D721Med (cell line): ENCODE results near the gene DPPA3.
A peak's percentile ranks its signal among the peaks of the same experiment; 100 is the strongest.
"Not testable (repeated sequence)": the region's sequence is repeated elsewhere in the genome, so short reads cannot be mapped to it uniquely, and the experiment has no call there.

Experiments used
- DNase-seq: peaks from one replicate; pipeline ENCODE4 v3.0.0; 2011; ENCODE audit warnings: low spot score; ENCODE audit not compliant: insufficient read length
- FAIRE-seq: peaks from 2 replicates; lab custom pipeline; 2011; peaks lifted over from hg19 to GRCh38; lab: Jason Lieb, UNC
- CTCF ChIP-seq: IDR thresholded peaks from 2 replicates; pipeline ENCODE4 v1.5.1; 2012; ENCODE audit warnings: mild to moderate bottlenecking, control low read depth; ENCODE audit not compliant: insufficient read depth; ENCODE audit errors: missing control alignments

DPPA3 gene

GRCh38 chr12:7711133-7711532 is at the start of gene DPPA3:
Gene DPPA3, plus strand, starts transcription at chr12:7711433. Its CDS starts 138 bp downstream, at chr12:7711571.
- no peak for TF ChIP-seq CTCF
- FAIRE-seq, result no peak
- DNase-seq, result no peak

GRCh38 chr12:7661741-7662140 is 49.5 kb upstream of the DPPA3 start:
- FAIRE-seq, result no peak
- no peak for DNase-seq
- no peak for TF ChIP-seq CTCF

- no peak for FAIRE-seq
- no peak for DNase-seq
- no peak for TF ChIP-seq CTCF
Observed at GRCh38 chr12:7666595-7666994, 44.6 kb upstream of the DPPA3 start.

- DNase-seq, result no peak
- TF ChIP-seq CTCF, result no peak
- FAIRE-seq, result no peak
Observed at GRCh38 chr12:7667125-7667524, 44.1 kb upstream of the DPPA3 start.

GRCh38 chr12:7668171-7668570 is 43.1 kb upstream of the DPPA3 start:
- no peak for TF ChIP-seq CTCF
- DNase-seq, result no peak
- no peak for FAIRE-seq

- not testable (repeated sequence) for DNase-seq, FAIRE-seq
Observed at GRCh38 chr12:7675455-7675854, 35.8 kb upstream of the DPPA3 start.

- not testable (repeated sequence) for FAIRE-seq, DNase-seq
- TF ChIP-seq CTCF, result peak; percentile 47
Observed at GRCh38 chr12:7677432-7677888, 33.8 kb upstream of the DPPA3 start.

- DNase-seq (no peak), FAIRE-seq (no peak)
- no peak for TF ChIP-seq CTCF
Observed at GRCh38 chr12:7678744-7679143, 32.5 kb upstream of the DPPA3 start.
